ENCODE data around the gene SEMA3G. TPM values are rescaled to one million over a fixed set of nuclear protein-coding genes. Genes with fewer than 3 reads are reported as not detected.

Gene SEMA3G
- total RNA-seq, 2 experiments from 2014 or later, result not detected

DNA sequence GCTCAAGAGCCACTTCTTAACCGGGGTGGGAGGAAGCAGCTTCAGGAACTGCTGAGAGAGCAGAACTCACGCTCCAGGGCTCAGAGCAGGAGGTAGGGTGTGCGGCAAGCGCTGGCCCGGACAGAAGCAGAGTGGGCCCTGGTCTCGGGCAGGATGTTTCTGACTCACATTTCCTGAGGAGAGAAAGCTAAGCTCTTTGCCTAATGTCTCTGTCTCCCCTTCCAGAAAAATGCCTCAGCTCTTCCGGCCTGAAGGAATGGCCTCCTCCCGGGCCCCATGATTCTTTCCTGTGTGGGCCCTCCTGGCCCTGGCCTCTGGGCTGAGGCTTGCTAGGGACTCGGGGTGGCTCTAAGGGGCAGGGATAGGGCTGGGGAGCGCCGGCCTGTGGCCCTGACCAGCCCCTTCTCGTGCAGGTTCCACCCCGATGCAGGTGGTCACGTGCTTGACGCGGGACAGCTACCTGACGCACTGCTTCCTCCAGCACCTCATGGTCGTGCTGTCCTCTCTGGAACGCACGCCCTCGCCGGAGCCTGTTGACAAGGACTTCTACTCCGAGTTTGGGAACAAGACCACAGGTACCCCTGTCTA is 46.1 kb upstream of the SEMA3G start:
- POLR2A ChIA-PET, result interaction anchor here (1.7 kb wide), 1 partner anchor 34 kb away, joined by 4 read pairs; no protein-coding TSS in a partner anchor
- CTCF ChIA-PET, result interaction anchor here (1.2 kb wide), 2 partner anchors 8 to 45 kb away, joined by 3 read pairs; no protein-coding TSS in a partner anchor
- intact Hi-C loops (cut with micrococcal nuclease), result no loop called here
- H3K27ac Mint-ChIP-seq, result no peak overlapping the region
- DNase-seq, result no peak
- H3K27me3 Mint-ChIP-seq, result no peaks in the 10 kb centered on the region
- H3K4me1 Mint-ChIP-seq (ENCODE audit: low read depth), result no peaks in the 10 kb centered on the region
- no peak for TF ChIP-seq CTCF (IDR thresholded peaks at IDR 0.05)
- H3K4me3 Mint-ChIP-seq, result no peak overlapping the region
- H3K36me3 Mint-ChIP-seq (ENCODE audit: low read depth), result peaks cover 14% of the 10 kb centered on the region
- no peak for ATAC-seq
- H3K9me3 Mint-ChIP-seq, result no peaks in the 10 kb centered on the region

- intact Hi-C loops (cut with micrococcal nuclease), result no loop called here
- Mint-ChIP-seq H3K9me3 (no peaks in the 10 kb centered on the region), H3K27ac (no peak overlapping the region), H3K4me1 (ENCODE audit: low read depth) (no peaks in the 10 kb centered on the region), H3K27me3 (no peaks in the 10 kb centered on the region), H3K4me3 (no peak overlapping the region), H3K36me3 (ENCODE audit: low read depth) (peaks cover 14% of the 10 kb centered on the region)
- TF ChIP-seq CTCF (IDR thresholded peaks at IDR 0.05), result no peak
- DNase-seq (no peak), ATAC-seq (no peak)
- ChIA-PET CTCF (interaction anchor here (0.8 to 1.2 kb wide), 3 partner anchors 8 to 44 kb away, joined by 3 read pairs; no protein-coding TSS in a partner anchor), POLR2A (interaction anchor here (0.8 to 1.7 kb wide), 3 partner anchors 21 to 42 kb away, joined by 3 to 4 read pairs (median 3); no protein-coding TSS in a partner anchor)
These were observed 45.4 kb upstream of the SEMA3G start for GRCh38 chr3:52490035-52490938.

DNA sequence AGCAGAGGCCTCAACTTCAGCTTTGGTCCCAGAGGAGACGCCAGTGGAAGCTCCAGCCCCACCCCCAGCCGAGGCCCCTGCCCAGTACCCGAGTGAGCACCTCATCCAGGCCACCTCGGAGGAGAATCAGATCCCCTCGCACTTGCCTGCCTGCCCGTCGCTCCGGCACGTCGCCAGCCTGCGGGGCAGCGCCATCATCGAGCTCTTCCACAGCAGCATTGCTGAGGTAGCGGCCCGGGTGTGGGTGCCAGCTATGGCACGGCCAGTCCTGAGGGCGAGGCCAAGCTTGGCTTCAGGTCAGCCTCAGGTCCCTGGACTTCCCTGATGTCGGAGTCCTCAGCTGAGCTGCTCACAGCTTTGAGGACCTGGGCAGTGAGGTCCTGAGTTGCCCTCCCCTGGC is 44.5 kb upstream of the SEMA3G start:
- Mint-ChIP-seq H3K9me3 (no peaks in the 10 kb centered on the region), H3K27me3 (no peaks in the 10 kb centered on the region), H3K4me1 (ENCODE audit: low read depth) (no peaks in the 10 kb centered on the region), H3K27ac (no peak overlapping the region), H3K4me3 (no peak overlapping the region), H3K36me3 (ENCODE audit: low read depth) (peaks cover 14% of the 10 kb centered on the region)
- ChIA-PET CTCF (interaction anchor here (0.6 to 0.8 kb wide), 2 partner anchors 16 to 256 kb away, joined by 3 read pairs; no protein-coding TSS in a partner anchor), POLR2A (interaction anchor here (0.6 to 1.7 kb wide), 5 partner anchors 10 to 202 kb away, joined by 3 to 4 read pairs (median 3); partner anchors contain the start of gene GLYCTK)
- DNase-seq (no peak), ATAC-seq (no peak)
- intact Hi-C loops (cut with micrococcal nuclease), result no loop called here
- no peak for TF ChIP-seq CTCF (IDR thresholded peaks at IDR 0.05)

DNA sequence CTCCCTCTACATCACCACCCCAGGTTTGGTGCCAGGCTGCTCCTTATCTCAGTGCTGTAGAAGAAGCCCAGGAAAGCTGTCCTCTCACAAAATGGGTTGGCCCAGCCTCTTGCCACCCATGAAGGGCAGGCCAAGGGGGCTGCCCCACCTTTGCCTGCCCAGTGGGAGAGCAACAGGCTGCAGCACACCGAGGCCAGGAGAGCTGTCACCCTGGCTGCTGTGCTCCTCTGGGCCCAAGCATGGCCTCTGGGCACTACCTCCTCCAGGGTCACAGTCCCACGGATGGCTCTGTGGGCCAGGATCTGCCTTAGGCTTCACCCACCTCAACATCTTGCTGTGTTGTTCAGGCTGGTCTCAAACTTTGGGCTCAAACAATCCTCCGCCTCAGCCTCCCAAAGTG is 43.8 kb upstream of the SEMA3G start:
- ChIA-PET POLR2A (interaction anchor here (0.6 to 1.6 kb wide), 3 partner anchors 10 to 201 kb away, joined by 3 read pairs; partner anchors contain the start of gene GLYCTK), CTCF (no interaction called here)
- intact Hi-C loops (cut with micrococcal nuclease), result no loop called here
- ATAC-seq (no peak), DNase-seq (no peak)
- H3K27ac Mint-ChIP-seq, result no peak overlapping the region
- H3K4me1 Mint-ChIP-seq (ENCODE audit: low read depth), result no peaks in the 10 kb centered on the region
- H3K36me3 Mint-ChIP-seq (ENCODE audit: low read depth), result peaks cover 14% of the 10 kb centered on the region
- no peaks in the 10 kb centered on the region for H3K27me3 Mint-ChIP-seq
- H3K4me3 Mint-ChIP-seq, result no peak overlapping the region
- H3K9me3 Mint-ChIP-seq, result no peaks in the 10 kb centered on the region
- no peak for TF ChIP-seq CTCF (IDR thresholded peaks at IDR 0.05)

All from activated CD8-positive, alpha-beta T cell treated with anti-CD3 and anti-CD28 coated beads for 36 hours (primary cell).